Astrocyte (in vitro differentiated cells and primary cell): Measurements from ENCODE around the gene VMA21. TPM values are rescaled to one million over a fixed set of nuclear protein-coding genes. Genes with fewer than 3 reads are reported as not detected.
A peak's percentile ranks its signal among the peaks of the same experiment; 100 is the strongest.

Source experiments
- DNase-seq: peaks from one replicate; pipeline ENCODE4 v3.0.0-alpha.2; 2010; ENCODE audit warnings: low read depth
- FAIRE-seq: peaks from 2 replicates; lab custom pipeline; 2011; peaks lifted over from hg19 to GRCh38; lab: Jason Lieb, UNC
- H2AFZ ChIP-seq: 2 replicates; pipeline ENCODE4 v1.6.0; 2012; ENCODE audit warnings: low read depth, low read length, inconsistent platforms
- H3K27ac ChIP-seq: 2 replicates; pipeline ENCODE4 v1.5.1; 2011; ENCODE audit warnings: low read depth, low read length, inconsistent platforms
- H3K27me3 ChIP-seq: 2 replicates; pipeline ENCODE4 v1.6.0; 2011; ENCODE audit warnings: low read length, inconsistent platforms; ENCODE audit not compliant: insufficient read depth
- H3K36me3 ChIP-seq: 2 replicates; pipeline ENCODE4 v1.5.1; 2011; ENCODE audit warnings: low read length, inconsistent platforms; ENCODE audit not compliant: insufficient read depth
- H3K4me1 ChIP-seq: 2 replicates; pipeline ENCODE4 v1.5.1; 2011; ENCODE audit warnings: low read length, inconsistent platforms; ENCODE audit not compliant: insufficient read depth
- H3K4me2 ChIP-seq: 2 replicates; pipeline ENCODE4 v1.6.0; 2012; ENCODE audit warnings: low read length, inconsistent platforms
- H3K4me3 ChIP-seq: 2 replicates; pipeline ENCODE4 v1.5.1; 2011; ENCODE audit warnings: low read depth, mild to moderate bottlenecking, low read length, inconsistent platforms; ENCODE audit not compliant: insufficient read depth
- H3K79me2 ChIP-seq: 2 replicates; pipeline ENCODE4 v1.6.0; 2012; ENCODE audit warnings: mild to moderate bottlenecking, low read length, inconsistent platforms; ENCODE audit not compliant: insufficient read depth
- H3K9ac ChIP-seq: 2 replicates; pipeline ENCODE4 v1.6.0; 2012; ENCODE audit warnings: mild to moderate bottlenecking, low read length, inconsistent platforms
- H3K9me3 ChIP-seq: 2 replicates; pipeline ENCODE4 v1.5.1; 2012; ENCODE audit warnings: low read depth, mild to moderate bottlenecking, low read length, inconsistent platforms; ENCODE audit not compliant: insufficient read depth
- H4K20me1 ChIP-seq: 2 replicates; pipeline ENCODE4 v1.6.0; 2012; ENCODE audit warnings: low read length, inconsistent platforms; ENCODE audit not compliant: insufficient read depth
- H3K27ac Mint-ChIP-seq: one replicate; pipeline ENCODE4 v1.8.0; 2021; ENCODE audit warnings: mild to moderate bottlenecking, mixed read lengths; ENCODE audit not compliant: unreplicated experiment
- H3K27me3 Mint-ChIP-seq: one replicate; pipeline ENCODE4 v1.8.0; 2021; ENCODE audit warnings: low read depth, mixed read lengths; ENCODE audit not compliant: unreplicated experiment
- H3K36me3 Mint-ChIP-seq: one replicate; pipeline ENCODE4 v1.8.0; 2021; ENCODE audit warnings: low read depth, mixed read lengths; ENCODE audit not compliant: unreplicated experiment
- H3K4me1 Mint-ChIP-seq: one replicate; pipeline ENCODE4 v1.8.0; 2021; ENCODE audit warnings: low read depth, mixed read lengths; ENCODE audit not compliant: unreplicated experiment
- H3K4me3 Mint-ChIP-seq: one replicate; pipeline ENCODE4 v1.8.0; 2021; ENCODE audit warnings: mild to moderate bottlenecking, moderate library complexity, mixed read lengths; ENCODE audit not compliant: unreplicated experiment
- H3K9me3 Mint-ChIP-seq: one replicate; pipeline ENCODE4 v1.8.0; 2021; ENCODE audit warnings: mild to moderate bottlenecking, mixed read lengths; ENCODE audit not compliant: unreplicated experiment
- CTCF ChIP-seq: IDR thresholded peaks from 2 replicates; pipeline ENCODE4 v1.5.1; 2011; ENCODE audit warnings: low read depth, mild to moderate bottlenecking, inconsistent platforms, low read length, moderate library complexity; ENCODE audit not compliant: insufficient read depth
- EZH2 ChIP-seq: IDR thresholded peaks from 2 replicates; pipeline ENCODE4 v1.6.1; 2012; ENCODE audit warnings: mild to moderate bottlenecking, low read length, inconsistent platforms; ENCODE audit not compliant: insufficient read depth
- total RNA-seq: library from RNA; stranded (reverse); gene quantifications from 2 replicates; pipeline ENCODE4 v1.2.1, GENCODE V29; 2021

VMA21 gene
- total RNA-seq, 1 donor from 2014 or later, result 41.6 TPM

DNA sequence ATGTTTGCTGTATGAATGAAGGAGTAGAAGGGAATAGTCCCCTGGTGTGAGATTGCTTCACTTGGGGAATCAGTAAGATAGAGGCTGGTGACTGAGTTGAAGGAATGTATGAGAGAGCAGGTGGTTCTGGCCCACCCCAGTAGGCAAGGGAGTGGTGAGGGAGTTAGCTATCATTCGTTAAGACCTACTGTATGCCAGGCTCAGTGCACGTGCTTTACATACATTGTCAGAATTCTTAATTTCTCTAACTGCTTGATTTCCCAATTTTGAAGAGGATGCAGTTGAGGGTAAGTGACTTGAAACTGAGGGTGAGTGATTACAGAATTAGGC is 700 bp downstream of the VMA21 start:
- H3K4me3 ChIP-seq, result peak overlapping the region; percentile 80
- peak overlapping the region; percentile 84 for H3K27ac ChIP-seq
- Mint-ChIP-seq H3K4me1 (peaks cover 19% of the 10 kb centered on the region), H3K27me3 (no peaks in the 10 kb centered on the region), H3K9me3 (no peaks in the 10 kb centered on the region), H3K4me3 (peak overlapping the region; percentile 95), H3K36me3 (no peaks in the 10 kb centered on the region), H3K27ac (peak overlapping the region; percentile 85)
- peaks cover 3% of the 10 kb centered on the region for H3K4me1 ChIP-seq
- DNase-seq (peak; percentile 1), FAIRE-seq (peak; percentile 49)
- peak overlapping the region; percentile 95 for H3K9ac ChIP-seq
- TF ChIP-seq CTCF (no peak), EZH2 (no peak)
- peak overlapping the region; percentile 98 for H3K4me2 ChIP-seq
- H3K36me3 ChIP-seq, result no peaks in the 10 kb centered on the region
- no peaks in the 10 kb centered on the region for H3K27me3 ChIP-seq
- H2AFZ ChIP-seq, result peak overlapping the region; percentile 56
- H3K9me3 ChIP-seq, result no peaks in the 10 kb centered on the region
- peaks cover 29% of the 10 kb centered on the region for H4K20me1 ChIP-seq
- peaks cover 57% of the 10 kb centered on the region for H3K79me2 ChIP-seq

DNA sequence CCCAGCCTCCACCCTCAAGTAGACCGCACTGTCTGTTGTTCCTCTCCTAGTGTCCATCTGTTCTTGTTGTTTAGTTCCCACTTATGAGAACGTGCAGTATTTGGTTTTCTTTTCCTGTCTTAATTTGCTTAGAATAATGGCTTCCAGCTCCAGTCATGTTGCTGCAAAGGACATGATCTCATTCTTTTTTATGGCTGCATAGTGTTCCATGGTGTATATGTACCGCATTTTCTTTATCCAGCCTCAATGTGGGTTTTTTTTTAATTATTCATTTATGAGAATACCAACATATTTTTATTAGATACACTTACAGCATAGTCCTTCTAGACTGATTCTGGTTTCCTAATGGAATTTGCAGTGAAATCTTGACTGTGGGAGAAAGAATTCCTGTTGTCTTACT is 1.3 kb downstream of the VMA21 start:
- FAIRE-seq, result no peak
- H3K79me2 ChIP-seq, result peaks cover 64% of the 10 kb centered on the region
- no peaks in the 10 kb centered on the region for H3K27me3 ChIP-seq
- DNase-seq, result no peak
- H4K20me1 ChIP-seq, result peaks cover 34% of the 10 kb centered on the region
- Mint-ChIP-seq H3K9me3 (no peaks in the 10 kb centered on the region), H3K4me1 (peaks cover 19% of the 10 kb centered on the region), H3K27me3 (no peaks in the 10 kb centered on the region), H3K36me3 (no peaks in the 10 kb centered on the region), H3K4me3 (peak overlapping the region; percentile 95), H3K27ac (no peak overlapping the region)
- no peak overlapping the region for H3K9ac ChIP-seq
- TF ChIP-seq CTCF, result no peak
- TF ChIP-seq EZH2, result no peak
- peak overlapping the region; percentile 98 for H3K4me2 ChIP-seq
- no peaks in the 10 kb centered on the region for H3K9me3 ChIP-seq
- peaks cover 3% of the 10 kb centered on the region for H3K4me1 ChIP-seq
- H3K36me3 ChIP-seq, result no peaks in the 10 kb centered on the region
- H2AFZ ChIP-seq, result no peak overlapping the region
- H3K27ac ChIP-seq, result no peak overlapping the region
- H3K4me3 ChIP-seq, result peak overlapping the region; percentile 80

DNA sequence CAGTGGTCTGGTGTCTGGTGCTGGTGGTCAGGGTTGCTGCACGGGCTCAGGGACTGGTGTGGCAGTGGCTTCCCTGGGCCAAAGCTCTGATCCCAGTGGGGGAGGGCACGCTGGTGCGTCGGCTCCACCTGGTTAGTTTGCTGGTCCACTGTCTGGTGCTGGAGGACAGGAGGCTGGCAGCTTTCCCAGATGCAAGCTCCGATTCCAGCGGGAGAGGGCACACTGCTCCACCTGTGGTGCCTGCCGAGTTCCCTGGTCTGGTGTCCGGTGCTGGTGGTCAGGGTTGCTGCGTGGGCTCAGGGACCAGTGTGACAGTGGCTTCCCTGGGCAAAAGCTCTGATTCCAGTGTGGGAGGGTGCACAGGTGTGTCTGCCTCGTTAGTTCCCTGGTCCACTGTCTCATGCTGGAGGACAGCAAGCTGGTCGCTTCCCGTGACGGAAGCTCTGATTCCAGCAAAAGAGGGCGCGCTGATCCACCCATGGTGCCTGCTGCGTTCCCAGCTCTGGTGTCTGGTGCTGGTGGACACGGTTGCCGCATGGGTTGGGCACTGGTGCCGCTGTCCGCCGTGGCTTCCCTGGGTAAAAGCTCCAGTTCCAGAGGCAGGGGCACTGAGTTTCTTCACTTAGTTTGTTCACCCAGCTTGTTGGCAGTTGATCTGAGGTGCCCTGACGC is 5.8 kb downstream of the VMA21 start:
- Mint-ChIP-seq H3K4me1 (peaks cover 17% of the 10 kb centered on the region), H3K36me3 (no peaks in the 10 kb centered on the region), H3K4me3 (no peak overlapping the region), H3K9me3 (no peaks in the 10 kb centered on the region), H3K27me3 (no peaks in the 10 kb centered on the region), H3K27ac (no peak overlapping the region)
- peaks cover 30% of the 10 kb centered on the region for H4K20me1 ChIP-seq
- TF ChIP-seq EZH2, result no peak
- TF ChIP-seq CTCF, result no peak
- H3K36me3 ChIP-seq, result no peaks in the 10 kb centered on the region
- no peaks in the 10 kb centered on the region for H3K4me1 ChIP-seq
- no peak overlapping the region for H3K4me2 ChIP-seq
- H3K9me3 ChIP-seq, result no peaks in the 10 kb centered on the region
- no peak overlapping the region for H2AFZ ChIP-seq
- peaks cover 71% of the 10 kb centered on the region for H3K79me2 ChIP-seq
- no peaks in the 10 kb centered on the region for H3K27me3 ChIP-seq
- no peak overlapping the region for H3K27ac ChIP-seq
- FAIRE-seq (no peak), DNase-seq (no peak)
- H3K4me3 ChIP-seq, result no peak overlapping the region
- no peak overlapping the region for H3K9ac ChIP-seq
